ENCODE data around the gene SNX13. TPM values are rescaled to one million over a fixed set of nuclear protein-coding genes. Genes with fewer than 3 reads are reported as not detected.

Gene SNX13
- total and polyA plus RNA-seq, 2 donors (not counting 3 experiments of a cell fraction or from before 2014, with no cell fraction given): 6.1 to 28.5 TPM

DNA sequence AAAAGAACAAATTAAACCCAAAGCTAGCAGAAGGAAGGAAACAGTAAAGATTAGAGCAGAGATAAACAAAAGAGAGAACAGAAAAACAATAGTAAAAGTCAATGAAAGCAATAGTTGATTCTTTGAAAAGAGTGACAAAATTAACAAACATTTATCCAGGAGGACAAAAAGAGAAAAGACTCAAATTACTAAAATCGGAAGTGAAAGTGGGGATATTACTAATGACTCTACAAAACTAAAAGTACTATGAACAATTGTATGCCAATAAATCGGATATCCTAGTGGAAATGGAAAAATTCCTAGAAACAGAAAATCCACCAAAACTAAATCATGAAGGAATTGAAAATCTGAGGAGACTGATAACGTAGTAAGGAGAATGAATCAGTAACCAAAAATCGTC is 96.3 kb downstream of the SNX13 start:
- BruUV-seq (replicated peaks): no TSS peak
- H3K4me2 ChIP-seq (ENCODE audit: insufficient read depth, low read length): peak overlapping the region; percentile 57
- intact Hi-C loops (cut with micrococcal nuclease) (loop anchor here (5.0 kb wide), 1 partner anchor 243 kb away; no protein-coding TSS in a partner anchor), dilution Hi-C loops (cut with MboI; ENCODE audit: extremely low pct_ligation_motif_present, low sequenced_read_pairs) (no loop called here)
- H4K20me1 ChIP-seq (replicated peaks; ENCODE audit: control insufficient read depth, extremely low read depth, insufficient read depth, low read length): no peaks in the 10 kb centered on the region
- peak; percentile 23 for TF ChIP-seq GATA2 (IDR thresholded peaks at IDR 0.05; ENCODE audit: insufficient read depth, insufficient read length, low read depth, low read length)
- TF ChIP-seq MYC (IDR thresholded peaks at IDR 0.05; ENCODE audit: low read depth, low read length): no peak
- H3K4me3 ChIP-seq (replicated peaks in 1 of 3; ENCODE audit: insufficient read depth in 1 of 3, low read depth in 1 of 3, low read length in 3 of 3): no peak overlapping the region
- no peak overlapping the region for H3K27ac ChIP-seq (ENCODE audit: insufficient read depth, low read depth, low read length)
- no peaks in the 10 kb centered on the region for H3K27me3 ChIP-seq (ENCODE audit: control insufficient read depth in 2 of 2, insufficient read depth in 2 of 2, low read length in 2 of 2)
- no peaks in the 10 kb centered on the region for H3K9me3 ChIP-seq (replicated peaks; ENCODE audit: control insufficient read depth, insufficient read depth, low read length)
- no peak overlapping the region for H2AFZ ChIP-seq (ENCODE audit: low read depth, low read length)
- no peak overlapping the region for H3K9ac ChIP-seq (replicated peaks; ENCODE audit: extremely low read depth, insufficient read depth, low read length)
- DNase-seq (ENCODE audit: low read depth, low spot score) (peak; percentile 15), FAIRE-seq (no peak)
- H3K79me2 ChIP-seq (ENCODE audit: control insufficient read depth, insufficient read depth, low read length): no peaks in the 10 kb centered on the region
- ChIA-PET CTCF (interaction anchor here (2.1 kb wide), 1 partner anchor 74 kb away, joined by 9 read pairs; no protein-coding TSS in a partner anchor), POLR2A (no interaction called here)
- peaks cover 17% of the 10 kb centered on the region for H3K4me1 ChIP-seq (ENCODE audit: control insufficient read depth, extremely low read depth, insufficient read depth, low read length)
- H3K9me1 ChIP-seq (replicated peaks; ENCODE audit: control insufficient read depth, extremely low read depth, insufficient read depth, low read length): no peaks in the 10 kb centered on the region
- peaks cover 0 to 4% of the 10 kb centered on the region in 2 experiments for H3K36me3 ChIP-seq (ENCODE audit: control insufficient read depth in 2 of 2, extremely low read depth in 1 of 2, insufficient read depth in 2 of 2, low read length in 2 of 2)

GRCh38 chr7:17843041-17843440 is 97.3 kb downstream of the SNX13 start:
- DNase-seq (ENCODE audit: low read depth, low spot score) (no peak), FAIRE-seq (no peak)
- CTCF ChIA-PET: interaction anchor here (2.1 kb wide), 1 partner anchor 73 kb away, joined by 9 read pairs; no protein-coding TSS in a partner anchor
- Histone ChIP-seq H3K9me3 (replicated peaks; ENCODE audit: control insufficient read depth, insufficient read depth, low read length) (no peaks in the 10 kb centered on the region), H3K27me3 (ENCODE audit: control insufficient read depth in 2 of 2, insufficient read depth in 2 of 2, low read length in 2 of 2) (no peaks in the 10 kb centered on the region), H3K36me3 (ENCODE audit: control insufficient read depth in 2 of 2, extremely low read depth in 1 of 2, insufficient read depth in 2 of 2, low read length in 2 of 2) (no peaks in the 10 kb centered on the region), H3K9me1 (replicated peaks; ENCODE audit: control insufficient read depth, extremely low read depth, insufficient read depth, low read length) (no peaks in the 10 kb centered on the region), H3K79me2 (ENCODE audit: control insufficient read depth, insufficient read depth, low read length) (no peaks in the 10 kb centered on the region), H3K27ac (ENCODE audit: insufficient read depth, low read depth, low read length) (no peak overlapping the region), H3K4me1 (ENCODE audit: control insufficient read depth, extremely low read depth, insufficient read depth, low read length) (peaks cover 17% of the 10 kb centered on the region), H3K9ac (replicated peaks; ENCODE audit: extremely low read depth, insufficient read depth, low read length) (no peak overlapping the region), H3K4me2 (ENCODE audit: insufficient read depth, low read length) (no peak overlapping the region), H3K4me3 (replicated peaks in 1 of 3; ENCODE audit: insufficient read depth in 1 of 3, low read depth in 1 of 3, low read length in 3 of 3) (no peak overlapping the region), H2AFZ (ENCODE audit: low read depth, low read length) (no peak overlapping the region), H4K20me1 (replicated peaks; ENCODE audit: control insufficient read depth, extremely low read depth, insufficient read depth, low read length) (no peaks in the 10 kb centered on the region)
- dilution Hi-C loops (cut with MboI; ENCODE audit: extremely low pct_ligation_motif_present, low sequenced_read_pairs) (no loop called here), intact Hi-C loops (cut with micrococcal nuclease) (loop anchor here (5.0 kb wide), 1 partner anchor 244 kb away; no protein-coding TSS in a partner anchor)
- POLR2A ChIA-PET: no interaction called here
- no TSS peak for BruUV-seq (replicated peaks)
- TF ChIP-seq, protein P1, sequence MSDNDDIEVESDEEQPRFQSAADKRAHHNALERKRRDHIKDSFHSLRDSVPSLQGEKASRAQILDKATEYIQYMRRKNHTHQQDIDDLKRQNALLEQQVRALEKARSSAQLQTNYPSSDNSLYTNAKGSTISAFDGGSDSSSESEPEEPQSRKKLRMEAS (IDR thresholded peaks at IDR 0.05; ENCODE audit: insufficient read depth, insufficient read length): no peak
- TF ChIP-seq FOS (IDR thresholded peaks at IDR 0.05; ENCODE audit: borderline replicate concordance, insufficient read depth, low read length): no peak
- TF ChIP-seq EZH2 (IDR thresholded peaks at IDR 0.05; ENCODE audit: borderline replicate concordance, low read depth, low read length, severe bottlenecking): no peak
- TF ChIP-seq JUN (IDR thresholded peaks at IDR 0.05; ENCODE audit: borderline replicate concordance, insufficient read depth, insufficient read length, low read depth): no peak
- TF ChIP-seq POLR2AphosphoS5 (IDR thresholded peaks at IDR 0.05; ENCODE audit: insufficient read depth, low read depth, low read length): no peak
- TF ChIP-seq, protein P2, sequence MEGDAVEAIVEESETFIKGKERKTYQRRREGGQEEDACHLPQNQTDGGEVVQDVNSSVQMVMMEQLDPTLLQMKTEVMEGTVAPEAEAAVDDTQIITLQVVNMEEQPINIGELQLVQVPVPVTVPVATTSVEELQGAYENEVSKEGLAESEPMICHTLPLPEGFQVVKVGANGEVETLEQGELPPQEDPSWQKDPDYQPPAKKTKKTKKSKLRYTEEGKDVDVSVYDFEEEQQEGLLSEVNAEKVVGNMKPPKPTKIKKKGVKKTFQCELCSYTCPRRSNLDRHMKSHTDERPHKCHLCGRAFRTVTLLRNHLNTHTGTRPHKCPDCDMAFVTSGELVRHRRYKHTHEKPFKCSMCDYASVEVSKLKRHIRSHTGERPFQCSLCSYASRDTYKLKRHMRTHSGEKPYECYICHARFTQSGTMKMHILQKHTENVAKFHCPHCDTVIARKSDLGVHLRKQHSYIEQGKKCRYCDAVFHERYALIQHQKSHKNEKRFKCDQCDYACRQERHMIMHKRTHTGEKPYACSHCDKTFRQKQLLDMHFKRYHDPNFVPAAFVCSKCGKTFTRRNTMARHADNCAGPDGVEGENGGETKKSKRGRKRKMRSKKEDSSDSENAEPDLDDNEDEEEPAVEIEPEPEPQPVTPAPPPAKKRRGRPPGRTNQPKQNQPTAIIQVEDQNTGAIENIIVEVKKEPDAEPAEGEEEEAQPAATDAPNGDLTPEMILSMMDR (IDR thresholded peaks at IDR 0.05; ENCODE audit: extremely low read depth in 1 of 2, insufficient read depth in 1 of 2, low read depth in 1 of 2, low read length in 2 of 2): no peak
- no peak for TF ChIP-seq GATA2 (IDR thresholded peaks at IDR 0.05; ENCODE audit: insufficient read depth, insufficient read length, low read depth, low read length)
- TF ChIP-seq MYC (IDR thresholded peaks at IDR 0.05; ENCODE audit: low read depth, low read length): no peak
- no peak for TF ChIP-seq POLR2A (IDR thresholded peaks at IDR 0.05; ENCODE audit: low read depth, low read length)
